IMR-90 (cell line): ENCODE measurements around the gene RAPH1.

Experiments
- BHLHE40 ChIP-seq: fragments of 150-350 bp; IDR thresholded peaks from 2 replicates; pipeline ENCODE4 v1.6.1; 2016; ENCODE audit warnings: mild to moderate bottlenecking, low read depth, low read length
- CHD1 ChIP-seq: IDR thresholded peaks from 2 replicates; pipeline ENCODE4 v1.6.1; 2012; ENCODE audit warnings: low read depth, low read length, improper control_type of control experiment
- FOS ChIP-seq: fragments of 150-350 bp; IDR thresholded peaks from 2 replicates; pipeline ENCODE4 v1.6.1; 2016; ENCODE audit warnings: low read depth, low read length
- MAFK ChIP-seq: IDR thresholded peaks from 2 replicates; pipeline ENCODE4 v1.6.1; 2012; ENCODE audit warnings: low read depth, low read length, improper control_type of control experiment
- MXI1 ChIP-seq: IDR thresholded peaks from 2 replicates; pipeline ENCODE4 v1.6.1; 2012; ENCODE audit warnings: low read depth, mild to moderate bottlenecking, low read length, moderate library complexity, borderline replicate concordance
- NFE2L2 ChIP-seq: fragments of 150-350 bp; IDR thresholded peaks from 2 replicates; pipeline ENCODE4 v1.6.1; 2016; ENCODE audit warnings: low read depth, mild to moderate bottlenecking, low read length
- POLR2A ChIP-seq: IDR thresholded peaks from 2 replicates; pipeline ENCODE4 v1.6.1; 2012; ENCODE audit warnings: mild to moderate bottlenecking, low read depth, low read length
- RAD21 ChIP-seq: IDR thresholded peaks from 2 replicates; pipeline ENCODE4 v1.6.1; 2012; ENCODE audit warnings: low read length, improper control_type of control experiment
- RCOR1 ChIP-seq: IDR thresholded peaks from 2 replicates; pipeline ENCODE4 v1.6.1; 2012; ENCODE audit warnings: mild to moderate bottlenecking, low read length, improper control_type of control experiment; ENCODE audit not compliant: insufficient replicate concordance
- RFX5 ChIP-seq: IDR thresholded peaks from 2 replicates; pipeline ENCODE4 v1.8.0; 2012; ENCODE audit warnings: low read depth, mild to moderate bottlenecking, low read length, moderate library complexity
- USF2 ChIP-seq: fragments of 150-350 bp; IDR thresholded peaks from 2 replicates; pipeline ENCODE4 v1.6.1; 2017; ENCODE audit warnings: mild to moderate bottlenecking, antibody characterized with exemption, low read length, low read depth
- TF ChIP-seq, protein P1 (sequence below): conservative IDR thresholded peaks from 2 replicates; pipeline ENCODE4 v1.5.1; 2012; ENCODE audit warnings: mild to moderate bottlenecking, low read depth, low read length, improper control_type of control experiment

- TF ChIP-seq RFX5 (no peak), POLR2A (no peak), FOS (no peak), MXI1 (no peak), USF2 (no peak), CHD1 (no peak), MAFK (no peak), BHLHE40 (no peak), RCOR1 (no peak), NFE2L2 (no peak), RAD21 (no peak)
- TF ChIP-seq, protein P1, sequence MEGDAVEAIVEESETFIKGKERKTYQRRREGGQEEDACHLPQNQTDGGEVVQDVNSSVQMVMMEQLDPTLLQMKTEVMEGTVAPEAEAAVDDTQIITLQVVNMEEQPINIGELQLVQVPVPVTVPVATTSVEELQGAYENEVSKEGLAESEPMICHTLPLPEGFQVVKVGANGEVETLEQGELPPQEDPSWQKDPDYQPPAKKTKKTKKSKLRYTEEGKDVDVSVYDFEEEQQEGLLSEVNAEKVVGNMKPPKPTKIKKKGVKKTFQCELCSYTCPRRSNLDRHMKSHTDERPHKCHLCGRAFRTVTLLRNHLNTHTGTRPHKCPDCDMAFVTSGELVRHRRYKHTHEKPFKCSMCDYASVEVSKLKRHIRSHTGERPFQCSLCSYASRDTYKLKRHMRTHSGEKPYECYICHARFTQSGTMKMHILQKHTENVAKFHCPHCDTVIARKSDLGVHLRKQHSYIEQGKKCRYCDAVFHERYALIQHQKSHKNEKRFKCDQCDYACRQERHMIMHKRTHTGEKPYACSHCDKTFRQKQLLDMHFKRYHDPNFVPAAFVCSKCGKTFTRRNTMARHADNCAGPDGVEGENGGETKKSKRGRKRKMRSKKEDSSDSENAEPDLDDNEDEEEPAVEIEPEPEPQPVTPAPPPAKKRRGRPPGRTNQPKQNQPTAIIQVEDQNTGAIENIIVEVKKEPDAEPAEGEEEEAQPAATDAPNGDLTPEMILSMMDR, result no peak
These were observed 122.4 kb downstream of the RAPH1 start for GRCh38 chr2:203412546-203413331.
